HEK293 (cell line): ENCODE results near the gene PRM3.

ENCODE experiments used
- PRDM1 ChIP-seq: fragments of 450-650 bp; formaldehyde crosslinking; IDR thresholded peaks from 2 replicates; pipeline ENCODE4; 2016; ENCODE audit warnings: missing biosample characterization, missing genetic modification characterization
- SP2 ChIP-seq: fragments of 450-650 bp; formaldehyde crosslinking; IDR thresholded peaks from 2 replicates; pipeline ENCODE4 v1.5.1; 2016; ENCODE audit warnings: missing biosample characterization, missing genetic modification characterization
- ZEB2 ChIP-seq: fragments of 450-650 bp; formaldehyde crosslinking; IDR thresholded peaks from 2 replicates; pipeline ENCODE4 v1.5.1; 2016; ENCODE audit warnings: missing biosample characterization, missing genetic modification characterization
- ZNF10 ChIP-seq: fragments of 450-650 bp; formaldehyde crosslinking; IDR thresholded peaks from 2 replicates; pipeline ENCODE4 v1.5.1; 2017; ENCODE audit warnings: missing biosample characterization, missing genetic modification characterization
- ZNF426 ChIP-seq: fragments of 450-650 bp; formaldehyde crosslinking; IDR thresholded peaks from 2 replicates; pipeline ENCODE4 v1.5.1; 2017; ENCODE audit warnings: missing biosample characterization, missing genetic modification characterization, mild to moderate bottlenecking, inconsistent platforms, moderate library complexity
- ZNF48 ChIP-seq: fragments of 450-650 bp; formaldehyde crosslinking; IDR thresholded peaks from 2 replicates; pipeline ENCODE4 v1.5.1; 2016; ENCODE audit warnings: missing biosample characterization, missing genetic modification characterization
- TF ChIP-seq, protein P1 (sequence below): fragments of 450-650 bp; formaldehyde crosslinking; IDR thresholded peaks from 2 replicates; pipeline ENCODE4 v1.5.1; 2016; ENCODE audit warnings: missing biosample characterization, missing genetic modification characterization
- TF ChIP-seq, protein P2 (sequence below): fragments of 450-650 bp; formaldehyde crosslinking; IDR thresholded peaks from 2 replicates; pipeline ENCODE4 v1.5.1; 2017; ENCODE audit warnings: missing biosample characterization, missing genetic modification characterization
- TF ChIP-seq, protein P3 (sequence below): fragments of 450-650 bp; formaldehyde crosslinking; IDR thresholded peaks from 2 replicates; pipeline ENCODE4 v1.5.1; 2016; ENCODE audit warnings: missing biosample characterization, missing genetic modification characterization
- TF ChIP-seq, protein P4 (sequence below): fragments of 450-650 bp; formaldehyde crosslinking; IDR thresholded peaks from 2 replicates; pipeline ENCODE4 v1.5.1; 2016; ENCODE audit warnings: missing biosample characterization, missing genetic modification characterization, low read depth

DNA sequence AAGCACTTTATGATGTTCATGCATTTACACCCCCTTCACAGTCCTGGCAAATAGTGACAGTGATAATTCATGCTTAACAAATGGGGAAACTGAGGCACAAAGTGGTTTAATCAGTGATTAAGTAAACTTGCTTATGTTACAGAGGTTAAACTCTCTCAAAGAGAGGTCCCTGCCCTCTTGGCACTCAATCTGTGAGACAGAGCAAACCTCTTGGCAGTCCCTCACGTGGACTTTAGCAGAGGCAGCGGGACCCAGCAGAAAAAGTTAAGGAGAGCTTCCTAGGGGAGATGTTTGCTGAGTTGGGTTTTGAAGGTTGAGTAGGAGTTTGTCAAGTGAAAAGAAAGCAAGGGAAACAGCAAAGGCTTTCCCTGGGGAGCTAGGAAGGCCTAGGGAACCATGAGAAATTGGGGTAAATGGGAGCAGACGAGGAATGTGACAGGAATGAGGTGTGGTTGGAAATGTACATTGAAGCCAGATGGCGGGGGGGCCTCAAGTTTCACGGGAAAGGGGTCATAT lies 28.1 kb downstream of the PRM3 start:
- TF ChIP-seq ZNF10 (tag by site-specific recombination), result no peak
- no peak for TF ChIP-seq ZEB2 (tag by site-specific recombination)
- TF ChIP-seq, protein P1, sequence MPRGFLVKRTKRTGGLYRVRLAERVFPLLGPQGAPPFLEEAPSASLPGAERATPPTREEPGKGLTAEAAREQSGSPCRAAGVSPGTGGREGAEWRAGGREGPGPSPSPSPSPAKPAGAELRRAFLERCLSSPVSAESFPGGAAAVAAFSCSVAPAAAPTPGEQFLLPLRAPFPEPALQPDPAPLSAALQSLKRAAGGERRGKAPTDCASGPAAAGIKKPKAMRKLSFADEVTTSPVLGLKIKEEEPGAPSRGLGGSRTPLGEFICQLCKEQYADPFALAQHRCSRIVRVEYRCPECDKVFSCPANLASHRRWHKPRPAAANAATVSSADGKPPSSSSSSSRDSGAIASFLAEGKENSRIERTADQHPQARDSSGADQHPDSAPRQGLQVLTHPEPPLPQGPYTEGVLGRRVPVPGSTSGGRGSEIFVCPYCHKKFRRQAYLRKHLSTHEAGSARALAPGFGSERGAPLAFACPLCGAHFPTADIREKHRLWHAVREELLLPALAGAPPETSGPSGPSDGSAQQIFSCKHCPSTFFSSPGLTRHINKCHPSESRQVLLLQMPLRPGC (tag by site-specific recombination), result no peak
- no peak for TF ChIP-seq ZNF48 (tag by site-specific recombination)
- TF ChIP-seq SP2, result no peak
- no peak for TF ChIP-seq PRDM1
- TF ChIP-seq, protein P2, sequence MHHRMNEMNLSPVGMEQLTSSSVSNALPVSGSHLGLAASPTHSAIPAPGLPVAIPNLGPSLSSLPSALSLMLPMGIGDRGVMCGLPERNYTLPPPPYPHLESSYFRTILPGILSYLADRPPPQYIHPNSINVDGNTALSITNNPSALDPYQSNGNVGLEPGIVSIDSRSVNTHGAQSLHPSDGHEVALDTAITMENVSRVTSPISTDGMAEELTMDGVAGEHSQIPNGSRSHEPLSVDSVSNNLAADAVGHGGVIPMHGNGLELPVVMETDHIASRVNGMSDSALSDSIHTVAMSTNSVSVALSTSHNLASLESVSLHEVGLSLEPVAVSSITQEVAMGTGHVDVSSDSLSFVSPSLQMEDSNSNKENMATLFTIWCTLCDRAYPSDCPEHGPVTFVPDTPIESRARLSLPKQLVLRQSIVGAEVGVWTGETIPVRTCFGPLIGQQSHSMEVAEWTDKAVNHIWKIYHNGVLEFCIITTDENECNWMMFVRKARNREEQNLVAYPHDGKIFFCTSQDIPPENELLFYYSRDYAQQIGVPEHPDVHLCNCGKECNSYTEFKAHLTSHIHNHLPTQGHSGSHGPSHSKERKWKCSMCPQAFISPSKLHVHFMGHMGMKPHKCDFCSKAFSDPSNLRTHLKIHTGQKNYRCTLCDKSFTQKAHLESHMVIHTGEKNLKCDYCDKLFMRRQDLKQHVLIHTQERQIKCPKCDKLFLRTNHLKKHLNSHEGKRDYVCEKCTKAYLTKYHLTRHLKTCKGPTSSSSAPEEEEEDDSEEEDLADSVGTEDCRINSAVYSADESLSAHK (tag by site-specific recombination), result no peak
- TF ChIP-seq, protein P3, sequence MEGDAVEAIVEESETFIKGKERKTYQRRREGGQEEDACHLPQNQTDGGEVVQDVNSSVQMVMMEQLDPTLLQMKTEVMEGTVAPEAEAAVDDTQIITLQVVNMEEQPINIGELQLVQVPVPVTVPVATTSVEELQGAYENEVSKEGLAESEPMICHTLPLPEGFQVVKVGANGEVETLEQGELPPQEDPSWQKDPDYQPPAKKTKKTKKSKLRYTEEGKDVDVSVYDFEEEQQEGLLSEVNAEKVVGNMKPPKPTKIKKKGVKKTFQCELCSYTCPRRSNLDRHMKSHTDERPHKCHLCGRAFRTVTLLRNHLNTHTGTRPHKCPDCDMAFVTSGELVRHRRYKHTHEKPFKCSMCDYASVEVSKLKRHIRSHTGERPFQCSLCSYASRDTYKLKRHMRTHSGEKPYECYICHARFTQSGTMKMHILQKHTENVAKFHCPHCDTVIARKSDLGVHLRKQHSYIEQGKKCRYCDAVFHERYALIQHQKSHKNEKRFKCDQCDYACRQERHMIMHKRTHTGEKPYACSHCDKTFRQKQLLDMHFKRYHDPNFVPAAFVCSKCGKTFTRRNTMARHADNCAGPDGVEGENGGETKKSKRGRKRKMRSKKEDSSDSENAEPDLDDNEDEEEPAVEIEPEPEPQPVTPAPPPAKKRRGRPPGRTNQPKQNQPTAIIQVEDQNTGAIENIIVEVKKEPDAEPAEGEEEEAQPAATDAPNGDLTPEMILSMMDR (tag by site-specific recombination), result no peak
- TF ChIP-seq, protein P4, sequence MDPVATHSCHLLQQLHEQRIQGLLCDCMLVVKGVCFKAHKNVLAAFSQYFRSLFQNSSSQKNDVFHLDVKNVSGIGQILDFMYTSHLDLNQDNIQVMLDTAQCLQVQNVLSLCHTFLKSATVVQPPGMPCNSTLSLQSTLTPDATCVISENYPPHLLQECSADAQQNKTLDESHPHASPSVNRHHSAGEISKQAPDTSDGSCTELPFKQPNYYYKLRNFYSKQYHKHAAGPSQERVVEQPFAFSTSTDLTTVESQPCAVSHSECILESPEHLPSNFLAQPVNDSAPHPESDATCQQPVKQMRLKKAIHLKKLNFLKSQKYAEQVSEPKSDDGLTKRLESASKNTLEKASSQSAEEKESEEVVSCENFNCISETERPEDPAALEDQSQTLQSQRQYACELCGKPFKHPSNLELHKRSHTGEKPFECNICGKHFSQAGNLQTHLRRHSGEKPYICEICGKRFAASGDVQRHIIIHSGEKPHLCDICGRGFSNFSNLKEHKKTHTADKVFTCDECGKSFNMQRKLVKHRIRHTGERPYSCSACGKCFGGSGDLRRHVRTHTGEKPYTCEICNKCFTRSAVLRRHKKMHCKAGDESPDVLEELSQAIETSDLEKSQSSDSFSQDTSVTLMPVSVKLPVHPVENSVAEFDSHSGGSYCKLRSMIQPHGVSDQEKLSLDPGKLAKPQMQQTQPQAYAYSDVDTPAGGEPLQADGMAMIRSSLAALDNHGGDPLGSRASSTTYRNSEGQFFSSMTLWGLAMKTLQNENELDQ (tag by site-specific recombination), result no peak
- TF ChIP-seq ZNF426 (tag by site-specific recombination), result no peak
